ENCODE measurements around the gene MFF.
A peak's percentile ranks its signal among the peaks of the same experiment; 100 is the strongest.

The MFF gene

GRCh38 chr2:227402321-227402720 lies 77.3 kb downstream of the MFF start:
- TF ChIP-seq TAF1 (IDR thresholded peaks at IDR 0.05; ENCODE audit: borderline replicate concordance, low read depth, low read length) = no peak
- no peak for TF ChIP-seq POLR2A (IDR thresholded peaks at IDR 0.05; ENCODE audit: low read depth, low read length)
- no peak for TF ChIP-seq POLR2AphosphoS5 (IDR thresholded peaks at IDR 0.05; ENCODE audit: low read depth, low read length)

GRCh38 chr2:227402959-227403358 lies 77.9 kb downstream of the MFF start:
- TF ChIP-seq POLR2AphosphoS5 (IDR thresholded peaks at IDR 0.05; ENCODE audit: low read depth, low read length) (no peak), POLR2A (IDR thresholded peaks at IDR 0.05; ENCODE audit: low read depth, low read length) (no peak), TAF1 (IDR thresholded peaks at IDR 0.05; ENCODE audit: borderline replicate concordance, low read depth, low read length) (no peak)
- no peak for FAIRE-seq
- no peak for DNase-seq (ENCODE audit: insufficient read length)

More at GRCh38 chr2:227402321-227402720, 77.3 kb downstream of the MFF start:
- DNase-seq (ENCODE audit: insufficient read length) (no peak), FAIRE-seq (no peak)

GRCh38 chr2:227404585-227405271 lies 79.7 kb downstream of the MFF start:
- no peak for DNase-seq (ENCODE audit: insufficient read length)
- no peak for FAIRE-seq
- TF ChIP-seq POLR2A (IDR thresholded peaks at IDR 0.05; ENCODE audit: low read depth, low read length) (no peak), TAF1 (IDR thresholded peaks at IDR 0.05; ENCODE audit: borderline replicate concordance, low read depth, low read length) (no peak), POLR2AphosphoS5 (IDR thresholded peaks at IDR 0.05; ENCODE audit: low read depth, low read length) (no peak)

GRCh38 chr2:227406177-227407031 lies 81.4 kb downstream of the MFF start:
- peak; percentile 76 for FAIRE-seq
- TF ChIP-seq POLR2AphosphoS5 (IDR thresholded peaks at IDR 0.05; ENCODE audit: low read depth, low read length) = no peak
- no peak for TF ChIP-seq TAF1 (IDR thresholded peaks at IDR 0.05; ENCODE audit: borderline replicate concordance, low read depth, low read length)
- DNase-seq (ENCODE audit: insufficient read length) = no peak
